ENCODE results near the gene TMEM190.

The TMEM190 gene

DNA sequence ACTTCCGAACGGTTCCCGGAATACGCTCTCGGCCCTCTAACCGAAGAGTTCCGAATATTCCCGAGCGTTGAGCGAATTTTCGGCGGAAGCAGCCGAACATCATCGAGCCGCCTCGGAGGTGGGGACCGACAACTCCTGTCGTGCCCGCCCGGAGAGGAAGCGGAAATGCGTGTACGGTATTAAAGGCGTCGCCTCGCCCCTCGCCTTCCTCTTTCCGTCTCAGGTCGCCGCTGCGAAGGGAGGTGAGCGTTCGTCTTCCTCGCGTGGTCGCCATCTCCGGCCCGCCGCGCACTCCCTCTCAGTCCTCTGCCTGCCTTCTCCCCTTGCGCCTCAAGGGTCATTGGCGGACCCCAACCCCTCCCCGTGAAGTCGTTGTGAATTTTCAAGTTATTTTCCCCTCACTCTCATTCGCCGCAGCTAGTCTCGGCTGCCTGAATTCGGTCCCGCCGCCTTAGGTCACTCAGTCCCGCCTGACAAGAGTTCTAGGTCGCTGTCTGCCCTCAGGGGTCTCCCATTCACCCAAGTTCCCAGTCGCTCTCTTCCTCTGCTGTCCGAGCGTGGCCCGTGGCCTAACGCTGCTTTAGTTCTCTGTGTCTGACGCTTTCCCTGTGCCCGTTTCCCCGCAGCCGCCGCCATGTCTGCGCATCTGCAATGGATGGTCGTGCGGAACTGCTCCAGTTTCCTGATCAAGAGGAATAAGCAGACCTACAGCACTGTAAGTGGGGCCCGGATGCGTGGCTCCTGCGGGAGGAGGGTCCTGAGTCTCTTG, 9.3 kb downstream of the TMEM190 start, which contains the start of gene RPL28 (continued):
- TF ChIP-seq TSHZ1 (tag by site-specific recombination; IDR thresholded peaks at IDR 0.05; ENCODE audit: borderline replicate concordance) (no peak), ZNF211 (tag by site-specific recombination; IDR thresholded peaks at IDR 0.05; ENCODE audit: low read depth) (no peak), HOXA7 (CRISPR knock-in tag; IDR thresholded peaks at IDR 0.05; ENCODE audit: borderline replicate concordance) (no peak), BCL11B (tag by site-specific recombination; IDR thresholded peaks at IDR 0.05; ENCODE audit: low read depth) (no peak), HOXC10 (CRISPR knock-in tag; IDR thresholded peaks at IDR 0.05) (peak; percentile 86; the same call in 1 of the 2 replicates), ZNF121 (tag by site-specific recombination; IDR thresholded peaks at IDR 0.05) (no peak), ZNF2 (tag by site-specific recombination; IDR thresholded peaks at IDR 0.05) (peak; percentile 62; the same call in 1 of the 2 replicates), RBAK (tag by site-specific recombination; IDR thresholded peaks at IDR 0.05) (0 out of 2 replicates have a peak, but pooled peaks have one; percentile 33), ZNF792 (tag by site-specific recombination; IDR thresholded peaks at IDR 0.05) (peak; percentile 73; the same call in 1 of the 2 replicates), SCRT2 (tag by site-specific recombination; IDR thresholded peaks at IDR 0.05) (no peak), SP3 (tag by site-specific recombination; IDR thresholded peaks at IDR 0.05) (peak; percentile 65), ZNF423 (tag by site-specific recombination; IDR thresholded peaks at IDR 0.05) (no peak), ZNF202 (tag by site-specific recombination; IDR thresholded peaks at IDR 0.05; ENCODE audit: borderline replicate concordance) (no peak), ZNF514 (tag by site-specific recombination; IDR thresholded peaks at IDR 0.05) (no peak), ZNF707 (tag by site-specific recombination; IDR thresholded peaks at IDR 0.05) (no peak), ZXDB (tag by site-specific recombination; IDR thresholded peaks at IDR 0.05) (peak; percentile 81), INSM2 (tag by site-specific recombination; IDR thresholded peaks at IDR 0.05) (peak; percentile 22; the same call in 1 of the 2 replicates), ZNF214 (tag by site-specific recombination; IDR thresholded peaks at IDR 0.05; ENCODE audit: borderline replicate concordance) (no peak), ZNF26 (tag by site-specific recombination; IDR thresholded peaks at IDR 0.05) (no peak), ZNF292 (tag by site-specific recombination; IDR thresholded peaks at IDR 0.05; ENCODE audit: borderline replicate concordance, low read depth) (no peak)
- TF ChIP-seq, protein P1, sequence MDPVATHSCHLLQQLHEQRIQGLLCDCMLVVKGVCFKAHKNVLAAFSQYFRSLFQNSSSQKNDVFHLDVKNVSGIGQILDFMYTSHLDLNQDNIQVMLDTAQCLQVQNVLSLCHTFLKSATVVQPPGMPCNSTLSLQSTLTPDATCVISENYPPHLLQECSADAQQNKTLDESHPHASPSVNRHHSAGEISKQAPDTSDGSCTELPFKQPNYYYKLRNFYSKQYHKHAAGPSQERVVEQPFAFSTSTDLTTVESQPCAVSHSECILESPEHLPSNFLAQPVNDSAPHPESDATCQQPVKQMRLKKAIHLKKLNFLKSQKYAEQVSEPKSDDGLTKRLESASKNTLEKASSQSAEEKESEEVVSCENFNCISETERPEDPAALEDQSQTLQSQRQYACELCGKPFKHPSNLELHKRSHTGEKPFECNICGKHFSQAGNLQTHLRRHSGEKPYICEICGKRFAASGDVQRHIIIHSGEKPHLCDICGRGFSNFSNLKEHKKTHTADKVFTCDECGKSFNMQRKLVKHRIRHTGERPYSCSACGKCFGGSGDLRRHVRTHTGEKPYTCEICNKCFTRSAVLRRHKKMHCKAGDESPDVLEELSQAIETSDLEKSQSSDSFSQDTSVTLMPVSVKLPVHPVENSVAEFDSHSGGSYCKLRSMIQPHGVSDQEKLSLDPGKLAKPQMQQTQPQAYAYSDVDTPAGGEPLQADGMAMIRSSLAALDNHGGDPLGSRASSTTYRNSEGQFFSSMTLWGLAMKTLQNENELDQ (tag by site-specific recombination; IDR thresholded peaks at IDR 0.05; ENCODE audit: low read depth), result no peak
- TF ChIP-seq, protein P2, sequence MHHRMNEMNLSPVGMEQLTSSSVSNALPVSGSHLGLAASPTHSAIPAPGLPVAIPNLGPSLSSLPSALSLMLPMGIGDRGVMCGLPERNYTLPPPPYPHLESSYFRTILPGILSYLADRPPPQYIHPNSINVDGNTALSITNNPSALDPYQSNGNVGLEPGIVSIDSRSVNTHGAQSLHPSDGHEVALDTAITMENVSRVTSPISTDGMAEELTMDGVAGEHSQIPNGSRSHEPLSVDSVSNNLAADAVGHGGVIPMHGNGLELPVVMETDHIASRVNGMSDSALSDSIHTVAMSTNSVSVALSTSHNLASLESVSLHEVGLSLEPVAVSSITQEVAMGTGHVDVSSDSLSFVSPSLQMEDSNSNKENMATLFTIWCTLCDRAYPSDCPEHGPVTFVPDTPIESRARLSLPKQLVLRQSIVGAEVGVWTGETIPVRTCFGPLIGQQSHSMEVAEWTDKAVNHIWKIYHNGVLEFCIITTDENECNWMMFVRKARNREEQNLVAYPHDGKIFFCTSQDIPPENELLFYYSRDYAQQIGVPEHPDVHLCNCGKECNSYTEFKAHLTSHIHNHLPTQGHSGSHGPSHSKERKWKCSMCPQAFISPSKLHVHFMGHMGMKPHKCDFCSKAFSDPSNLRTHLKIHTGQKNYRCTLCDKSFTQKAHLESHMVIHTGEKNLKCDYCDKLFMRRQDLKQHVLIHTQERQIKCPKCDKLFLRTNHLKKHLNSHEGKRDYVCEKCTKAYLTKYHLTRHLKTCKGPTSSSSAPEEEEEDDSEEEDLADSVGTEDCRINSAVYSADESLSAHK (tag by site-specific recombination; IDR thresholded peaks at IDR 0.05), result no peak; the same call in 1 of the 2 replicates
- TF ChIP-seq, protein P3, sequence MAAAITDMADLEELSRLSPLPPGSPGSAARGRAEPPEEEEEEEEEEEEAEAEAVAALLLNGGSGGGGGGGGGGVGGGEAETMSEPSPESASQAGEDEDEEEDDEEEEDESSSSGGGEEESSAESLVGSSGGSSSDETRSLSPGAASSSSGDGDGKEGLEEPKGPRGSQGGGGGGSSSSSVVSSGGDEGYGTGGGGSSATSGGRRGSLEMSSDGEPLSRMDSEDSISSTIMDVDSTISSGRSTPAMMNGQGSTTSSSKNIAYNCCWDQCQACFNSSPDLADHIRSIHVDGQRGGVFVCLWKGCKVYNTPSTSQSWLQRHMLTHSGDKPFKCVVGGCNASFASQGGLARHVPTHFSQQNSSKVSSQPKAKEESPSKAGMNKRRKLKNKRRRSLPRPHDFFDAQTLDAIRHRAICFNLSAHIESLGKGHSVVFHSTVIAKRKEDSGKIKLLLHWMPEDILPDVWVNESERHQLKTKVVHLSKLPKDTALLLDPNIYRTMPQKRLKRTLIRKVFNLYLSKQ (tag by site-specific recombination; IDR thresholded peaks at IDR 0.05; ENCODE audit: borderline replicate concordance), result no peak
- TF ChIP-seq, protein P4, sequence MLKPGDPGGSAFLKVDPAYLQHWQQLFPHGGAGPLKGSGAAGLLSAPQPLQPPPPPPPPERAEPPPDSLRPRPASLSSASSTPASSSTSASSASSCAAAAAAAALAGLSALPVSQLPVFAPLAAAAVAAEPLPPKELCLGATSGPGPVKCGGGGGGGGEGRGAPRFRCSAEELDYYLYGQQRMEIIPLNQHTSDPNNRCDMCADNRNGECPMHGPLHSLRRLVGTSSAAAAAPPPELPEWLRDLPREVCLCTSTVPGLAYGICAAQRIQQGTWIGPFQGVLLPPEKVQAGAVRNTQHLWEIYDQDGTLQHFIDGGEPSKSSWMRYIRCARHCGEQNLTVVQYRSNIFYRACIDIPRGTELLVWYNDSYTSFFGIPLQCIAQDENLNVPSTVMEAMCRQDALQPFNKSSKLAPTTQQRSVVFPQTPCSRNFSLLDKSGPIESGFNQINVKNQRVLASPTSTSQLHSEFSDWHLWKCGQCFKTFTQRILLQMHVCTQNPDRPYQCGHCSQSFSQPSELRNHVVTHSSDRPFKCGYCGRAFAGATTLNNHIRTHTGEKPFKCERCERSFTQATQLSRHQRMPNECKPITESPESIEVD (tag by site-specific recombination; IDR thresholded peaks at IDR 0.05), result no peak

Measured in HEK293 (cell line).